Activated gamma-delta T cell treated with Interleukin-2 at 50 U/mL for 16 hours (primary cell): ENCODE data around the gene DALRD3.

ENCODE experiments used
- DNase-seq: peaks from one replicate; pipeline ENCODE4 v3.0.0-alpha.2; 2020

The DALRD3 gene

GRCh38 chr3:49017971-49018706 is at the start of gene DALRD3:
DALRD3 (minus strand) TSS chr3:49018580; CDS start chr3:49018564, 16 bp downstream.
- peak; percentile 49 for DNase-seq

- DNase-seq: no peak
These were observed 39.6 kb upstream of the DALRD3 start for GRCh38 chr3:49058011-49058410.

- no peak for DNase-seq
These were observed 38.9 kb upstream of the DALRD3 start for GRCh38 chr3:49057268-49057667.

- no peak for DNase-seq
These were observed 36.0 kb upstream of the DALRD3 start for GRCh38 chr3:49054344-49054862.

GRCh38 chr3:49053543-49053942 is 35.2 kb upstream of the DALRD3 start:
- DNase-seq: no peak

- no peak for DNase-seq
These were observed 16.9 kb upstream of the DALRD3 start for GRCh38 chr3:49035281-49035680.

- DNase-seq: no peak
These were observed 16.3 kb upstream of the DALRD3 start for GRCh38 chr3:49034650-49035049.

- DNase-seq: no peak
These were observed 14.4 kb upstream of the DALRD3 start for GRCh38 chr3:49032646-49033304.

- DNase-seq: no peak
These were observed 11.9 kb upstream of the DALRD3 start for GRCh38 chr3:49030321-49030720.

- no peak for DNase-seq
These were observed 11.1 kb upstream of the DALRD3 start for GRCh38 chr3:49029563-49029884.

- peak; percentile 89 for DNase-seq
These were observed 10.5 kb upstream of the DALRD3 start, which contains the start of gene IMPDH2 for GRCh38 chr3:49028673-49029562. IMPDH2 (minus strand) TSS chr3:49029398; CDS start chr3:49029350, 48 bp downstream.

GRCh38 chr3:49028298-49028672 is 9.9 kb upstream of the DALRD3 start:
- DNase-seq: no peak

- DNase-seq: no peak
These were observed 9.3 kb upstream of the DALRD3 start for GRCh38 chr3:49027634-49028033.

GRCh38 chr3:49026536-49026935 is 8.2 kb upstream of the DALRD3 start:
- DNase-seq: no peak

- no peak for DNase-seq
These were observed 7.6 kb upstream of the DALRD3 start for GRCh38 chr3:49025793-49026520.

- DNase-seq: no peak
These were observed 6.8 kb upstream of the DALRD3 start for GRCh38 chr3:49025005-49025792.

- no peak for DNase-seq
These were observed 6.1 kb upstream of the DALRD3 start for GRCh38 chr3:49024449-49024848.

- DNase-seq: no peak
These were observed 5.4 kb upstream of the DALRD3 start for GRCh38 chr3:49023775-49024174.

GRCh38 chr3:49022688-49023171 is 4.3 kb upstream of the DALRD3 start:
- DNase-seq: no peak

GRCh38 chr3:49021813-49022687 is 3.7 kb upstream of the DALRD3 start, which contains the start of gene NDUFAF3:
NDUFAF3 (plus strand) TSS chr3:49022121; CDS start chr3:49022145, 24 bp downstream.
- peak; percentile 90 for DNase-seq
